Panc1 (cell line): ENCODE data around the gene DGKZ. TPM values are rescaled to one million over a fixed set of nuclear protein-coding genes. Genes with fewer than 3 reads are reported as not detected.

ENCODE experiments used
- ATAC-seq: fragments of 200-7000 bp; cut with Tn5 transposase; 2 replicates; pipeline ENCODE4 v1.9.1; 2020; ENCODE audit warnings: mild to moderate bottlenecking, moderate library complexity
- BruUV-seq: library from RNA; stranded (reverse); fragments of 400-500 nt; replicated peaks from 2 replicates; lab custom pipeline; 2021; lab: Mats Ljungman, UMichigan
- CTCF ChIA-PET: fragments of 300-600 bp; sonication (Branson Sonifier 250); formaldehyde crosslinking; loops from one replicate; lab custom pipeline; 2022; ENCODE audit warnings: antibody characterized with exemption; lab: Charles Lee
- POLR2A ChIA-PET: fragments of 300-600 bp; sonication (Branson Sonifier 250); formaldehyde crosslinking; loops from one replicate; lab custom pipeline; 2022; ENCODE audit warnings: antibody characterized with exemption; lab: Charles Lee
- DNase-seq: peaks from one replicate; pipeline ENCODE4 v3.0.0-alpha.2; 2010; ENCODE audit warnings: low read depth, low spot score
- H3K27ac ChIP-seq: 2 replicates; pipeline ENCODE4 v1.5.1; 2011; ENCODE audit warnings: mild to moderate bottlenecking, low read length, inconsistent platforms
- H3K27me3 ChIP-seq: fragments of 200-500 bp; sonication (Bioruptor generic); 2 replicates; pipeline ENCODE4 v1.6.0; 2014; ENCODE audit warnings: low read length, inconsistent platforms; ENCODE audit not compliant: control insufficient read depth, insufficient read depth
- H3K36me3 ChIP-seq: fragments of 200-500 bp; sonication (Bioruptor generic); 2 replicates; pipeline ENCODE4 v1.5.1; 2014; ENCODE audit warnings: inconsistent platforms, mild to moderate bottlenecking, low read length, moderate library complexity; ENCODE audit not compliant: control insufficient read depth, insufficient read depth
- H3K4me1 ChIP-seq: 2 replicates; pipeline ENCODE4 v1.5.1; 2011; ENCODE audit warnings: inconsistent platforms, mild to moderate bottlenecking, low read length, moderate library complexity; ENCODE audit not compliant: control insufficient read depth, insufficient read depth
- H3K4me3 ChIP-seq, 2 experiments: 2 replicates each; pipeline ENCODE4 v1.5.1; 2011 to 2012; ENCODE audit warnings: low read depth in 2 of 2, low read length in 2 of 2, mild to moderate bottlenecking in 2 of 2, inconsistent platforms in 1 of 2, moderate library complexity in 1 of 2
- H3K9me3 ChIP-seq: fragments of 200-500 bp; sonication (Bioruptor generic); 2 replicates; pipeline ENCODE4 v1.5.1; 2014; ENCODE audit warnings: low read depth, mild to moderate bottlenecking, inconsistent platforms, low read length, moderate library complexity; ENCODE audit not compliant: control insufficient read depth, insufficient read depth
- POLR2AphosphoS5 ChIP-seq: IDR thresholded peaks from 2 replicates; pipeline ENCODE4 v1.6.1; 2012; ENCODE audit warnings: mild to moderate bottlenecking, low read depth, low read length, moderate library complexity
- SIN3A ChIP-seq: IDR thresholded peaks from 2 replicates; pipeline ENCODE4 v1.6.1; 2012; ENCODE audit warnings: low read depth, mild to moderate bottlenecking, low read length, moderate library complexity, borderline replicate concordance; ENCODE audit not compliant: insufficient read depth
- TCF7L2 ChIP-seq: IDR thresholded peaks from 2 replicates; pipeline ENCODE4 v1.6.1; 2011; ENCODE audit warnings: mild to moderate bottlenecking, low read depth, low read length, inconsistent platforms
- in situ Hi-C: cut with HindIII; loops from 2 replicates; pipeline ENCODE4 v1.10.0; 2016; ENCODE audit warnings: low sequenced_read_pairs, low pct_unique_long_range_greater_than_20kb
- intact Hi-C: fragments of 100-400 bp; cut with micrococcal nuclease; formaldehyde crosslinking; loops from one replicate; pipeline ENCODE4 v1.10.0; 2022; ENCODE audit not compliant: unreplicated experiment
- total RNA-seq: library from RNA; stranded (reverse); gene quantifications from one replicate; pipeline ENCODE4 v1.2.1, GENCODE V29; 2021; ENCODE audit not compliant: unreplicated experiment
- TF ChIP-seq, protein P1 (sequence below): fragments of 450-650 bp; IDR thresholded peaks from 2 replicates; pipeline ENCODE4 v1.5.1; 2017; ENCODE audit warnings: mild to moderate bottlenecking
- TF ChIP-seq, protein P2 (sequence below), 2 experiments: IDR thresholded peaks; 2 replicates each; pipeline ENCODE4 v1.6.1; 2011 to 2012; ENCODE audit warnings: low read depth in 2 of 2, control low read depth in 1 of 2, low read length in 1 of 2, mild to moderate bottlenecking in 1 of 2, moderate library complexity in 1 of 2; ENCODE audit not compliant: insufficient read depth in 1 of 2

The DGKZ gene
- total RNA-seq, 1 experiment from 2014 or later: 104 TPM

DNA sequence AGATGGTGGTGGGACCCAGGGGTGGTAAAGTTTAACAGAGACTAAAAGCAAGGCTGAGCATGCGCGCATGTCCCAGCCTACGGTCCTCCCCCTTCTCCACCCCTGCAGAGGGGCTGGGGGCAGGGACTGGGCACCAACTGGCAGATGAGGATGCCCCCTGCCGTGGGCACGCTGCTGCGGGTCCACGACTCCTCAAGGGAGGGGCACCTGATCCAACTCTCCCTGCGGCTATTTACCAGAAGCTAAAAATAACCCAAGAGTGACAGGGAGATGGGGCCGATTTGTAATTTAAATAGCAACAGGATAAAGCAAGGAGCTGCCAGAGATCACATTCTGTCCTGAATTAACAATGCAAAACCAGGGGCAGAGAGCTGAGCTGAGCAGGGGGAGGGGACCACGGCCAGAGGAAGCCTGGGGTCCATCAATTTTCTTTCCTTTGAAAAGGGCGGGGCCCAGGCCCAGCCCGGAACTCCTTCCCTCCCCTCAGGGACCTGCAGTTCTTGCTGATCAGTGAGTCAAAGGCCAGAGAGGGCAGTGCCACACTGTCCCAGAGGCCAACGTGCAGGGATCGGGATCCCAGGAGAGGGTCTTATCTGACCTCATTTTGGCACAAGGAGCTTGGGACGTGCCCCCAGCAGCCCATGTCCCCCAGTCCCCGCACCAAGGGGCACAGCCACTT, 8.1 kb upstream of the DGKZ start:
- CTCF ChIA-PET: interaction anchor here (0.6 kb wide), 1 partner anchor 1016 kb away, joined by 3 read pairs; no protein-coding TSS in a partner anchor
- Histone ChIP-seq H3K36me3 (no peaks in the 10 kb centered on the region), H3K9me3 (no peaks in the 10 kb centered on the region), H3K4me1 (peaks cover 7% of the 10 kb centered on the region), H3K4me3 (no peak overlapping the region), H3K27ac (no peak overlapping the region), H3K27me3 (no peaks in the 10 kb centered on the region)
- intact Hi-C loops: no loop called here
- DNase-seq (no peak), ATAC-seq (no peak; the same call in 1 of the 2 replicates)
- no peak for TF ChIP-seq SIN3A
- BruUV-seq: no TSS peak
- POLR2A ChIA-PET: no interaction called here
- in situ Hi-C loops: no loop called here

DNA sequence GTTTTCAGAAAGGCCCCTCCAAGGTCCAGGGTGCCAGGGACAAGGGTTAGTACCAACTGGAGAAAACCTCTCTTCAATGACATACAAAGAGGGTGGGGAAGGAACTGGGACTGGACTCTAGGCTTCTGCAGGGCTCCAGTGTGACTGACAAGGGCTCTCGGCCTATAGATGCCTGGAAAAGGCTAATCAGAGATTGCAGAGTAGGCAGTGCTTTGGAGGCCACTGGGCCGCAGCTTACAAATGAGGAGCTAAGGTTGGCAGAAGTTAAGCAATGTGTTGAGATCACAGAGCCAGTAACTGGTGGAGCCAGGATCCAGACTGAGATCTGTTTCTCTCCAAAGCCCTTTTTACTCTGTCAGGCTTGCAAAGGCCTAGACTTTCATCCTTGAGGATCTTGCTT, 7.4 kb upstream of the DGKZ start:
- in situ Hi-C loops: no loop called here
- intact Hi-C loops: no loop called here
- no peaks in the 10 kb centered on the region for H3K9me3 ChIP-seq
- ATAC-seq (no peak), DNase-seq (no peak)
- ChIA-PET POLR2A (no interaction called here), CTCF (no interaction called here)
- H3K27ac ChIP-seq: no peak overlapping the region
- TF ChIP-seq SIN3A (no peak), TCF7L2 (no peak), POLR2AphosphoS5 (no peak)
- TF ChIP-seq, protein P1, sequence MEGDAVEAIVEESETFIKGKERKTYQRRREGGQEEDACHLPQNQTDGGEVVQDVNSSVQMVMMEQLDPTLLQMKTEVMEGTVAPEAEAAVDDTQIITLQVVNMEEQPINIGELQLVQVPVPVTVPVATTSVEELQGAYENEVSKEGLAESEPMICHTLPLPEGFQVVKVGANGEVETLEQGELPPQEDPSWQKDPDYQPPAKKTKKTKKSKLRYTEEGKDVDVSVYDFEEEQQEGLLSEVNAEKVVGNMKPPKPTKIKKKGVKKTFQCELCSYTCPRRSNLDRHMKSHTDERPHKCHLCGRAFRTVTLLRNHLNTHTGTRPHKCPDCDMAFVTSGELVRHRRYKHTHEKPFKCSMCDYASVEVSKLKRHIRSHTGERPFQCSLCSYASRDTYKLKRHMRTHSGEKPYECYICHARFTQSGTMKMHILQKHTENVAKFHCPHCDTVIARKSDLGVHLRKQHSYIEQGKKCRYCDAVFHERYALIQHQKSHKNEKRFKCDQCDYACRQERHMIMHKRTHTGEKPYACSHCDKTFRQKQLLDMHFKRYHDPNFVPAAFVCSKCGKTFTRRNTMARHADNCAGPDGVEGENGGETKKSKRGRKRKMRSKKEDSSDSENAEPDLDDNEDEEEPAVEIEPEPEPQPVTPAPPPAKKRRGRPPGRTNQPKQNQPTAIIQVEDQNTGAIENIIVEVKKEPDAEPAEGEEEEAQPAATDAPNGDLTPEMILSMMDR: no peak
- TF ChIP-seq, protein P2, sequence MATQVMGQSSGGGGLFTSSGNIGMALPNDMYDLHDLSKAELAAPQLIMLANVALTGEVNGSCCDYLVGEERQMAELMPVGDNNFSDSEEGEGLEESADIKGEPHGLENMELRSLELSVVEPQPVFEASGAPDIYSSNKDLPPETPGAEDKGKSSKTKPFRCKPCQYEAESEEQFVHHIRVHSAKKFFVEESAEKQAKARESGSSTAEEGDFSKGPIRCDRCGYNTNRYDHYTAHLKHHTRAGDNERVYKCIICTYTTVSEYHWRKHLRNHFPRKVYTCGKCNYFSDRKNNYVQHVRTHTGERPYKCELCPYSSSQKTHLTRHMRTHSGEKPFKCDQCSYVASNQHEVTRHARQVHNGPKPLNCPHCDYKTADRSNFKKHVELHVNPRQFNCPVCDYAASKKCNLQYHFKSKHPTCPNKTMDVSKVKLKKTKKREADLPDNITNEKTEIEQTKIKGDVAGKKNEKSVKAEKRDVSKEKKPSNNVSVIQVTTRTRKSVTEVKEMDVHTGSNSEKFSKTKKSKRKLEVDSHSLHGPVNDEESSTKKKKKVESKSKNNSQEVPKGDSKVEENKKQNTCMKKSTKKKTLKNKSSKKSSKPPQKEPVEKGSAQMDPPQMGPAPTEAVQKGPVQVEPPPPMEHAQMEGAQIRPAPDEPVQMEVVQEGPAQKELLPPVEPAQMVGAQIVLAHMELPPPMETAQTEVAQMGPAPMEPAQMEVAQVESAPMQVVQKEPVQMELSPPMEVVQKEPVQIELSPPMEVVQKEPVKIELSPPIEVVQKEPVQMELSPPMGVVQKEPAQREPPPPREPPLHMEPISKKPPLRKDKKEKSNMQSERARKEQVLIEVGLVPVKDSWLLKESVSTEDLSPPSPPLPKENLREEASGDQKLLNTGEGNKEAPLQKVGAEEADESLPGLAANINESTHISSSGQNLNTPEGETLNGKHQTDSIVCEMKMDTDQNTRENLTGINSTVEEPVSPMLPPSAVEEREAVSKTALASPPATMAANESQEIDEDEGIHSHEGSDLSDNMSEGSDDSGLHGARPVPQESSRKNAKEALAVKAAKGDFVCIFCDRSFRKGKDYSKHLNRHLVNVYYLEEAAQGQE (IDR thresholded peaks at IDR 0.05; ENCODE audit: insufficient read depth in 1 of 2, low read depth in 2 of 2, low read length in 1 of 2): no peak
- H3K36me3 ChIP-seq: no peaks in the 10 kb centered on the region
- H3K4me1 ChIP-seq: peaks cover 7% of the 10 kb centered on the region
- H3K27me3 ChIP-seq: no peaks in the 10 kb centered on the region
- no TSS peak for BruUV-seq
- no peak overlapping the region for H3K4me3 ChIP-seq

DNA sequence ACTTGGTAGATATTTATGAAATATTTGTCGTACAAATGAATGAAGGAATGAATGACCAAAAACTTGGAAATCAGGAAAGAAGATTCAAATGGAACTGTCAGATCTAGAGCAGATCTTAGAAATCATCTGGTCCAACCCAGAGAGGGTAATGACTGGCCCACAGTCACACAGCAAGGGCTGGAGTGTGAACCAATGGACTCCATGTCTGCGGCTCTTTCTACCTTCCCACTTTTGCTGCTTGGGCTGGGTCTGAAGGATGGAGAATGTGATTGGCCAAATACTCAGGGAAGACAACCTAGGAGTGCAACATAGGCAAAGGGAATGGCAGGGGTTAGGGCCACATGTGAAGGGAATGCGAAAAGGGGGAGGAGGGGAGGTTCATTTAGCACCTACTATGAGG, 5.8 kb upstream of the DGKZ start:
- intact Hi-C loops (no loop called here), in situ Hi-C loops (no loop called here)
- peaks cover 7% of the 10 kb centered on the region for H3K4me1 ChIP-seq
- CTCF ChIA-PET: no interaction called here
- H3K27ac ChIP-seq: no peak overlapping the region
- H3K4me3 ChIP-seq: no peak overlapping the region
- no peaks in the 10 kb centered on the region for H3K27me3 ChIP-seq
- ATAC-seq: no peak
- no peaks in the 10 kb centered on the region for H3K9me3 ChIP-seq
- TF ChIP-seq, protein P2 (IDR thresholded peaks at IDR 0.05; ENCODE audit: insufficient read depth in 1 of 2, low read depth in 2 of 2, low read length in 1 of 2): no peak
- TF ChIP-seq, protein P1: no peak
- TF ChIP-seq SIN3A (no peak), TCF7L2 (no peak), POLR2AphosphoS5 (no peak)
- no TSS peak for BruUV-seq
- H3K36me3 ChIP-seq: no peaks in the 10 kb centered on the region
- no peak for DNase-seq
- POLR2A ChIA-PET: no interaction called here
